ENCODE measurements around the gene ASGR1. TPM values are rescaled to one million over a fixed set of nuclear protein-coding genes. Genes with fewer than 3 reads are reported as not detected.

ASGR1 gene
- total and polyA plus RNA-seq, 3 donors from 2014 or later, result 11.5 to 21.3 (median 19.1) TPM

- H3K4me3 ChIP-seq, result no peak overlapping the region
- intact Hi-C loops (cut with DNase I; ENCODE audit: low total_unique reads), result no loop called here
- no peak overlapping the region for H3K27ac ChIP-seq
- peaks cover 37% of the 10 kb centered on the region for H3K4me1 ChIP-seq
- no peaks in the 10 kb centered on the region for H3K36me3 ChIP-seq (ENCODE audit: low read depth, missing control alignments)
- 88 to 93% methylated on average over 6 to 16 of the region's 16 CpGs for WGBS, 2 donors
- TF ChIP-seq CTCF (IDR thresholded peaks at IDR 0.05), result no peak
- no peak for TF ChIP-seq POLR2A (IDR thresholded peaks at IDR 0.05)
- H3K27me3 ChIP-seq, result no peaks in the 10 kb centered on the region
- DNase-seq, result no peak
- no peaks in the 10 kb centered on the region for H3K9me3 ChIP-seq
Measured at GRCh38 chr17:7203391-7203790, 24.2 kb upstream of the ASGR1 start.

DNA sequence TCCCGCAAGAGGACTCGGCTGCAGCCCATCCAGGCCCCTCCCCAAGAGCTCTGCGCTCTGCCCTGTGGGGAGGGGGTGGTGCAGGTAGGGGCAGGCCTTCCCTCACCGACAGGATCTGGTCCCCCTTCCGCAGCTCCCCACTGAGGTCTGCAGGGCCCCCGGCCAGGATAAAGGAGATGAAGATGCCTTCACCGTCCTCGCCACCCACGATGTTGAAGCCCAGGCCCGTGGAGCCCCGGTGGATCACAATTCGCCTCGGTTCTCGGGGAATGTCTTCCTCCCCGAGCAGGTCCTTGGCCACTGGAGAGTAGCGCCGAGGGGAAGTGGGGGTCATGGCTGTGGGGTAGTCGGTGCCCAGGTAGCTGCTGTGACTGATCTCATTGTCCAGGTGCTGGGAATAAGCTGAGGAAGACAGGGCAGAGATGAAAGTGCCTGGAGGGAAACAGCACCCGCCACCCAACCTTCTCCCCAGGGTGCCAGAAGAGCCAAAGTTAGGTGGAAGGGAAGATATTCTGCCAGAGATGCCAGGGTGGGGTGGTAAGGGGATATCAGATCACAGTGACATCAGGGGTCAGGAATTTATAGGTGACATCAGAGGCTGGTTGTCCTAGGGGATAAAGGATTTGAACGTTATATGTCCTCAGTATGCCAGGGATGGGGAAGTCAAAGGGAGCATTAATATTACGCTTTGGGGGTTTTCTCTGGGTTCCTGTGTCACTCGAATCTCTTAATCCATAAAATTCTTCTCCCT, 17.7 kb upstream of the ASGR1 start:
- no peaks in the 10 kb centered on the region for H3K4me1 ChIP-seq
- H3K27me3 ChIP-seq, result no peaks in the 10 kb centered on the region
- no peaks in the 10 kb centered on the region for H3K9me3 ChIP-seq
- TF ChIP-seq CTCF (IDR thresholded peaks at IDR 0.05) (no peak), POLR2A (IDR thresholded peaks at IDR 0.05) (no peak)
- no peak overlapping the region for H3K27ac ChIP-seq
- intact Hi-C loops (cut with DNase I; ENCODE audit: low total_unique reads), result no loop called here
- DNase-seq, result no peak
- WGBS, 2 donors, result 90 to 91% methylated on average over 16 to 22 of the region's 22 CpGs
- no peak overlapping the region for H3K4me3 ChIP-seq
- H3K36me3 ChIP-seq (ENCODE audit: low read depth, missing control alignments), result no peaks in the 10 kb centered on the region

DNA sequence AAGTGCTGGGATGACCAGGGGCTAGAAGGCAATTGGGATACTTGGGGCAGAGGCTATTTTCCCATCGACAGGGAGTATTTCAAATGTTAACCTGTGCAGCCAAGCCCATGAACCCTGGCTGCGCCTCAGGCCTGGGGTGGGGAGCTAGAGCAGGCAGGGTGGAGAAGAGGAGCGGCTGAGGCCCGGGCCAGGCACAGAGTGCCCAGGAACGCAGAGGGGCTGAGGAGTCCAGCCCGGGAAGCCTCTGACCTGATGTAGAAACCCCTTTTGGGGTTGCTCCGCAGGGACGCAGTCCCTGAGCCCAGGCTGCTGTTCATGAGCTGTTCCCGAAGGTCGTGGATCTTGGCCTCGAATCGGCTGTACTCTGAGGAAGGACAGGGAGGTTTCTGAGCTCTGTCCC, 16.8 kb upstream of the ASGR1 start:
- Histone ChIP-seq H3K27me3 (no peaks in the 10 kb centered on the region), H3K36me3 (ENCODE audit: low read depth, missing control alignments) (no peaks in the 10 kb centered on the region), H3K9me3 (no peaks in the 10 kb centered on the region), H3K4me3 (no peak overlapping the region), H3K27ac (no peak overlapping the region), H3K4me1 (no peaks in the 10 kb centered on the region)
- intact Hi-C loops (cut with DNase I; ENCODE audit: low total_unique reads), result no loop called here
- TF ChIP-seq CTCF (IDR thresholded peaks at IDR 0.05), result no peak
- no peak for TF ChIP-seq POLR2A (IDR thresholded peaks at IDR 0.05)
- WGBS, 2 donors, result 90 to 100% methylated on average over 1 to 12 of the region's 12 CpGs
- DNase-seq, result no peak

DNA sequence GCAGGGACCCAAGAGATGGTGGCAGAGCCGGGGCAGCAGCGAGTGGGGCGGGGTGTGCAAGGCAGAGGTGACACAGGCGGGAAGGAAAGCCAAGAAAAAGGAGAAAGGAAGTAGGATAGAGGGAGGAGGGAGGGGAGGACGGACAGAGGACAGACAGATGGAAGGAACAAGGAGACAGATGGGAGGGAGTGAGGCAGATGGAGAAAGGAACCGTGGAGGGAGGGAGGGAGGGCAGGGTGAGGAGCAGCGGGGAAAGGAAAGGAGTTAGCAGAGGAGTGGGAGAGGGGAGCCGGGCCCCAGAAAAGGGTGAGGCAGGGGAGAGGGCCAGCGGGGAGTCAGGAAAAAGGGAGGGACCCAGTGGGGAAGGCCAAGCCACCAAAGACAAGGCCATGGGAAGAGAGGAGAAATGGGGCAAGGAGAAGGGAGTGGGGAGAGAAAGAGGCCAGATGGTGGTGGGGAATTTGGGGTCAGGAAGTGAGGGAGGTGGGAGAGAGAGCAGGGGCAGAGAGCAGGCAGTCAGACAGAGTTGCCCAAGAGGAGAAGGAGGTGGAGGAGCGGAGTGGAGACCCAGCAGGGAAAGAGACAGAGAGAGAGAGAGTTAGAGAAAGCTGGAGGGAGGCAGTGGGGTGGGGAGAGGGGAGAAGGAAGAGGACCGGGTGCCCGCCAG, 13.2 kb upstream of the ASGR1 start:
- TF ChIP-seq CTCF (IDR thresholded peaks at IDR 0.05) (no peak), POLR2A (IDR thresholded peaks at IDR 0.05) (no peak)
- DNase-seq, result no peak
- H3K36me3 ChIP-seq (ENCODE audit: low read depth, missing control alignments), result no peaks in the 10 kb centered on the region
- H3K4me3 ChIP-seq, result no peak overlapping the region
- intact Hi-C loops (cut with DNase I; ENCODE audit: low total_unique reads), result no loop called here
- 77 to 81% methylated on average over 12 of the region's 12 CpGs for WGBS, 2 donors
- H3K27ac ChIP-seq, result no peak overlapping the region
- H3K27me3 ChIP-seq, result no peaks in the 10 kb centered on the region
- H3K9me3 ChIP-seq, result no peaks in the 10 kb centered on the region
- H3K4me1 ChIP-seq, result no peaks in the 10 kb centered on the region

Data from testis (tissue), 3 donors.